ENCODE measurements around the gene SLC37A1. TPM values are rescaled to one million over a fixed set of nuclear protein-coding genes. Genes with fewer than 3 reads are reported as not detected.

The SLC37A1 gene
- total RNA-seq, 1 experiment from 2014 or later: 38.3 TPM

DNA sequence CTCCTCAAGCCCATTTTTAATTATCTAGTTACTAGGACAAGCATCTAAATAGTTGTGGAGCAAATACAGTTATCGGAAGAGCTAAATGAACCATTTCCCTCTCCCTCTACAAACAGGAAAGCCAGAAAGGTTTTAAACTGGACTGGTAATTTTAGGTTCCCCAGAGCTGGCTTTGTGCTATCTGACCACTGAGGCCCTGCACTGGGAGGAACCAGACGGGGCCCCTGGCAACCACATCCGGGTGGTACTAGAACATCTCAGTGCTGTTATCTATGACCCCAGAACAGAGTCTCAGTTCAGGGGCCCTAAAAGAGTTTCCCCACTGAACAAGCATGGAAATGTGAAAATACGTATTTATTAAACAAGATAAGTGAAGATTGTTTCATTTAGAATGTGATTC is 9.9 kb upstream of the SLC37A1 start:
- Histone ChIP-seq H3K79me2 (ENCODE audit: low read length) (no peaks in the 10 kb centered on the region), H3K4me1 (ENCODE audit: insufficient read depth, low read length) (peaks cover 8% of the 10 kb centered on the region), H3K9ac (ENCODE audit: low read length) (no peak overlapping the region), H3K36me3 (ENCODE audit: low read depth, low read length) (no peaks in the 10 kb centered on the region), H3K4me3 (ENCODE audit: low read length) (no peak overlapping the region), H3K4me2 (ENCODE audit: low read length) (no peak overlapping the region), H3K9me2 (replicated peaks; ENCODE audit: low read length) (no peaks in the 10 kb centered on the region), H3K27ac (ENCODE audit: low read length) (no peak overlapping the region), H4K20me1 (ENCODE audit: low read length) (no peaks in the 10 kb centered on the region), H3K9me3 (ENCODE audit: low read length) (no peaks in the 10 kb centered on the region), H2AFZ (ENCODE audit: low read length) (no peak overlapping the region), H3F3A (ENCODE audit: low read length, unreplicated experiment) (no peaks in the 10 kb centered on the region), H3K27me3 (ENCODE audit: low read length) (no peaks in the 10 kb centered on the region)
- TF ChIP-seq EZH2 (IDR thresholded peaks at IDR 0.05; ENCODE audit: low read length, unreplicated experiment) (no peak), EZH2phosphoT487 (IDR thresholded peaks at IDR 0.05; ENCODE audit: borderline replicate concordance, low read length) (no peak)
- TF ChIP-seq, protein P1, sequence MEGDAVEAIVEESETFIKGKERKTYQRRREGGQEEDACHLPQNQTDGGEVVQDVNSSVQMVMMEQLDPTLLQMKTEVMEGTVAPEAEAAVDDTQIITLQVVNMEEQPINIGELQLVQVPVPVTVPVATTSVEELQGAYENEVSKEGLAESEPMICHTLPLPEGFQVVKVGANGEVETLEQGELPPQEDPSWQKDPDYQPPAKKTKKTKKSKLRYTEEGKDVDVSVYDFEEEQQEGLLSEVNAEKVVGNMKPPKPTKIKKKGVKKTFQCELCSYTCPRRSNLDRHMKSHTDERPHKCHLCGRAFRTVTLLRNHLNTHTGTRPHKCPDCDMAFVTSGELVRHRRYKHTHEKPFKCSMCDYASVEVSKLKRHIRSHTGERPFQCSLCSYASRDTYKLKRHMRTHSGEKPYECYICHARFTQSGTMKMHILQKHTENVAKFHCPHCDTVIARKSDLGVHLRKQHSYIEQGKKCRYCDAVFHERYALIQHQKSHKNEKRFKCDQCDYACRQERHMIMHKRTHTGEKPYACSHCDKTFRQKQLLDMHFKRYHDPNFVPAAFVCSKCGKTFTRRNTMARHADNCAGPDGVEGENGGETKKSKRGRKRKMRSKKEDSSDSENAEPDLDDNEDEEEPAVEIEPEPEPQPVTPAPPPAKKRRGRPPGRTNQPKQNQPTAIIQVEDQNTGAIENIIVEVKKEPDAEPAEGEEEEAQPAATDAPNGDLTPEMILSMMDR (conservative IDR thresholded peaks at IDR 0.05; ENCODE audit: low read depth, low read length): no peak
- no peak for ATAC-seq
- BruUV-seq (replicated peaks): no TSS peak
- CTCF ChIA-PET: no interaction called here
- POLR2A ChIA-PET (ENCODE audit: unreplicated experiment): no interaction called here
- DNase-seq: no peak
- intact Hi-C loops (cut with micrococcal nuclease): no loop called here

DNA sequence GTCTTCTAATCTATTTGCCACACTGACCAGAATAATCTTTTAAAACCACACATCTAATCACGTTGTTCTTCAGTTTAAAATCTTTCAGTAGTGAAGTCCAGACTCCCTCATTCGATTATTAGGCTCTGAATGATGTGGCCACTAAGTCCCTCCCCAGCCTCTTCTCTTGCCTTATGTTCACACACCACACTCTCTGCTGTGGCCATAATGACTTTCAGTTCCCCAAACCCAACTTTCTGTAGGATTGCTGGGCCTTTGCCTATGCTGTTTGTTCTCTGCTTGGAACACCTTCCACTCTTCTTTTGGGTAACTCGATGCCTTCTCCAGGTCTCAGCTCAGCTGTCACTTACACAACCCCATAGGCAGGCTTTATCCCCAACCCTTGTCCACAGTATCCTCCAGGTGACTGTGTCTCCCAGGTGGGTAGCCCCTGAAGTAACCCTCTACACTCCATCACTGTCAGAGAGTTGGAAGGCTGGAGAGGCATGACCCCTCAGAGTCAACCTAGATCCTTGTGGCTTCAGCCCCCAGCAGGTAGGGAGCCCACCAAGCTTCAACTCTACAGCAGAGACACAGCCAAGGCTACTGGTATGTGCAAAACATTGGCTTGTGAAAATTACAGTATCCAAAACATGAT is 8.4 kb upstream of the SLC37A1 start:
- BruUV-seq (replicated peaks): no TSS peak
- H3K27ac ChIP-seq (ENCODE audit: low read length): no peak overlapping the region
- no peak overlapping the region for H3K9ac ChIP-seq (ENCODE audit: low read length)
- POLR2A ChIA-PET (ENCODE audit: unreplicated experiment): no interaction called here
- no peaks in the 10 kb centered on the region for H4K20me1 ChIP-seq (ENCODE audit: low read length)
- no peak overlapping the region for H3K4me2 ChIP-seq (ENCODE audit: low read length)
- H2AFZ ChIP-seq (ENCODE audit: low read length): no peak overlapping the region
- CTCF ChIA-PET: no interaction called here
- TF ChIP-seq EZH2 (IDR thresholded peaks at IDR 0.05; ENCODE audit: low read length, unreplicated experiment): no peak
- TF ChIP-seq, protein P1 (conservative IDR thresholded peaks at IDR 0.05; ENCODE audit: low read depth, low read length): no peak
- TF ChIP-seq EZH2phosphoT487 (IDR thresholded peaks at IDR 0.05; ENCODE audit: borderline replicate concordance, low read length): no peak
- no peaks in the 10 kb centered on the region for H3K9me3 ChIP-seq (ENCODE audit: low read length)
- H3K4me3 ChIP-seq (ENCODE audit: low read length): no peak overlapping the region
- no peaks in the 10 kb centered on the region for H3K79me2 ChIP-seq (ENCODE audit: low read length)
- intact Hi-C loops (cut with micrococcal nuclease): no loop called here
- no peaks in the 10 kb centered on the region for H3K27me3 ChIP-seq (ENCODE audit: low read length)
- peaks cover 8% of the 10 kb centered on the region for H3K4me1 ChIP-seq (ENCODE audit: insufficient read depth, low read length)
- DNase-seq (no peak), ATAC-seq (no peak)
- no peaks in the 10 kb centered on the region for H3K9me2 ChIP-seq (replicated peaks; ENCODE audit: low read length)
- H3F3A ChIP-seq (ENCODE audit: low read length, unreplicated experiment): no peaks in the 10 kb centered on the region
- no peaks in the 10 kb centered on the region for H3K36me3 ChIP-seq (ENCODE audit: low read depth, low read length)

GRCh38 chr21:42507418-42507817 is 6.2 kb upstream of the SLC37A1 start:
- Histone ChIP-seq H2AFZ (ENCODE audit: low read length) (no peak overlapping the region), H3K4me2 (ENCODE audit: low read length) (no peak overlapping the region), H3K9ac (ENCODE audit: low read length) (no peak overlapping the region), H3K4me1 (ENCODE audit: insufficient read depth, low read length) (no peaks in the 10 kb centered on the region), H3K27me3 (ENCODE audit: low read length) (no peaks in the 10 kb centered on the region), H3K4me3 (ENCODE audit: low read length) (no peak overlapping the region), H3K9me3 (ENCODE audit: low read length) (no peaks in the 10 kb centered on the region), H3F3A (ENCODE audit: low read length, unreplicated experiment) (no peaks in the 10 kb centered on the region), H3K79me2 (ENCODE audit: low read length) (no peaks in the 10 kb centered on the region), H3K27ac (ENCODE audit: low read length) (no peak overlapping the region), H4K20me1 (ENCODE audit: low read length) (no peaks in the 10 kb centered on the region), H3K9me2 (replicated peaks; ENCODE audit: low read length) (no peaks in the 10 kb centered on the region), H3K36me3 (ENCODE audit: low read depth, low read length) (no peaks in the 10 kb centered on the region)
- intact Hi-C loops (cut with micrococcal nuclease): no loop called here
- DNase-seq (no peak), ATAC-seq (no peak)
- no TSS peak for BruUV-seq (replicated peaks)
- TF ChIP-seq, protein P1 (conservative IDR thresholded peaks at IDR 0.05; ENCODE audit: low read depth, low read length): no peak
- TF ChIP-seq EZH2 (IDR thresholded peaks at IDR 0.05; ENCODE audit: low read length, unreplicated experiment): no peak
- TF ChIP-seq EZH2phosphoT487 (IDR thresholded peaks at IDR 0.05; ENCODE audit: borderline replicate concordance, low read length): no peak
- ChIA-PET POLR2A (ENCODE audit: unreplicated experiment) (no interaction called here), CTCF (no interaction called here)
